HFF-Myc (cell line): ENCODE measurements around the gene AAMDC.
A peak's percentile ranks its signal among the peaks of the same experiment; 100 is the strongest.
"Not testable (repeated sequence)": the region's sequence is repeated elsewhere in the genome, so short reads cannot be mapped to it uniquely, and the experiment has no call there.

Source experiments
- DNase-seq: peaks from one replicate; pipeline ENCODE4 v3.0.0-alpha.2; 2011; ENCODE audit warnings: low read depth; ENCODE audit errors: extremely low read depth
- H3K4me3 ChIP-seq: replicated peaks from 2 replicates; pipeline ENCODE4 v1.5.1; 2011; ENCODE audit warnings: low read depth, mild to moderate bottlenecking, control low read depth, low read length
- TF ChIP-seq, protein P1 (sequence below): IDR thresholded peaks from 2 replicates; pipeline ENCODE4 v1.5.1; 2012; ENCODE audit warnings: mild to moderate bottlenecking, low read depth, low read length, control low read depth; ENCODE audit errors: missing control alignments

The AAMDC gene

GRCh38 chr11:77866336-77866735 is 45.4 kb downstream of the AAMDC start:
- TF ChIP-seq, protein P1, sequence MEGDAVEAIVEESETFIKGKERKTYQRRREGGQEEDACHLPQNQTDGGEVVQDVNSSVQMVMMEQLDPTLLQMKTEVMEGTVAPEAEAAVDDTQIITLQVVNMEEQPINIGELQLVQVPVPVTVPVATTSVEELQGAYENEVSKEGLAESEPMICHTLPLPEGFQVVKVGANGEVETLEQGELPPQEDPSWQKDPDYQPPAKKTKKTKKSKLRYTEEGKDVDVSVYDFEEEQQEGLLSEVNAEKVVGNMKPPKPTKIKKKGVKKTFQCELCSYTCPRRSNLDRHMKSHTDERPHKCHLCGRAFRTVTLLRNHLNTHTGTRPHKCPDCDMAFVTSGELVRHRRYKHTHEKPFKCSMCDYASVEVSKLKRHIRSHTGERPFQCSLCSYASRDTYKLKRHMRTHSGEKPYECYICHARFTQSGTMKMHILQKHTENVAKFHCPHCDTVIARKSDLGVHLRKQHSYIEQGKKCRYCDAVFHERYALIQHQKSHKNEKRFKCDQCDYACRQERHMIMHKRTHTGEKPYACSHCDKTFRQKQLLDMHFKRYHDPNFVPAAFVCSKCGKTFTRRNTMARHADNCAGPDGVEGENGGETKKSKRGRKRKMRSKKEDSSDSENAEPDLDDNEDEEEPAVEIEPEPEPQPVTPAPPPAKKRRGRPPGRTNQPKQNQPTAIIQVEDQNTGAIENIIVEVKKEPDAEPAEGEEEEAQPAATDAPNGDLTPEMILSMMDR, result no peak
- no peak overlapping the region for H3K4me3 ChIP-seq
- DNase-seq, result no peak

GRCh38 chr11:77868744-77869143 is 47.8 kb downstream of the AAMDC start:
- no peak for DNase-seq
- TF ChIP-seq, protein P1, result no peak
- H3K4me3 ChIP-seq, result no peak overlapping the region

GRCh38 chr11:77871855-77872254 is 50.9 kb downstream of the AAMDC start:
- TF ChIP-seq, protein P1, result no peak
- DNase-seq, result no peak
- H3K4me3 ChIP-seq, result no peak overlapping the region

DNA sequence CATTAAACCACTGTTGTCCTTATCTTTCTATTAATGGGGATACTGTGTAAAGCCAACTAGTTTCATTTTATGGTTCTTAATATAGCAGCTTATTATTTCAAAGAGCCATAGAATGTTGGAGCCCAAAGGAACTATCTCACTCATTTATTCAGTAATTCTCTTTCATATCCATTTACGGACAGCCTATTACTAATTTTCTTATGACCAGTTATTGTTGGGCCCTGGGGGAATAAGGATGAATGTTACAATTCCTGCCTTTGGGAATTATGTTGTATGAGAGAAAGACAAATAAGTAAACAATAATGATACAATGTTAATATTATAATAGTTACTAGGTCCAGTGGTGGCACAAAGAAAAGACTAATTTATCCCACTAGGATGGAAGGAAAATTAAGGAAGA is 52.4 kb downstream of the AAMDC start:
- H3K4me3 ChIP-seq, result no peak overlapping the region
- TF ChIP-seq, protein P1, result no peak
- no peak for DNase-seq

DNA sequence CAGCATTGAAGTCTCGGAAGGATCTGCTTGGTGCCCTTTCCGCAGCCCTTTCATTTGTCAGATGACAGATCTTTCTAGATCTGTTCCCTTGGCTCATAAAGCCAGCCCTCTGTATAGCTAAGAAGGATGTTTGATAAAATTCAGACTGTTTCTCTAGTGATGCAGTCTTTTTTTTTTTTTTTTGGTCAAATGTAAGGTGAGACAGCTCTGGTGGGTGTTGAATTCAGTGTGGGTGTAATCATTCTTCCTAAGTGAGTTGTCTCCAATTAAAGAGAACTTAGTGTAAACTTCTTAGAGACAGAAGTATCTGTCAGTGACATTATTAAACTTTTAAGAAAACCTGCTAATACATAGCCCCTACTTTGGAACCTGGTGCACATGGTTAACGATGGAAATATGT is 53.3 kb downstream of the AAMDC start:
- no peak overlapping the region for H3K4me3 ChIP-seq
- no peak for DNase-seq
- TF ChIP-seq, protein P1, result no peak

DNA sequence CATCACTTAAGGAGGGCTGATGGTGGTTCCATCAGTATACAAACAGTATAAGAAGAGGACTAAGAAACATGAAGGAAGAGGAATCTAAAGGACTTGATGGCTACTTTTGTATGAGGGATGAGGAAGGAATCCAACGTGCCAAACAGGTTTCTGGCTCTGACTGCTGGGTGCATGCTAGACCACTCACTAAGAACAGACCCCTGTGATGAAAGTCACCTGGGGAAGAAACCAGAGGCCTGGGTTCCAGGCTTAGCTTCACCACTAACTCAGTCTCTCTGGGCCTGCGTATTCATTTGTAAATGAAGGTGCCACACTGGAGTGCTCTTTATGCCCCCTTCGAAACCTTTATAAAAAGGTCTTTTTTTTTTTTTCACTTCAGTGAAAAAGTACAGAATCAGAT is 55.1 kb downstream of the AAMDC start:
- TF ChIP-seq, protein P1, result no peak
- no peak for DNase-seq
- no peak overlapping the region for H3K4me3 ChIP-seq

DNA sequence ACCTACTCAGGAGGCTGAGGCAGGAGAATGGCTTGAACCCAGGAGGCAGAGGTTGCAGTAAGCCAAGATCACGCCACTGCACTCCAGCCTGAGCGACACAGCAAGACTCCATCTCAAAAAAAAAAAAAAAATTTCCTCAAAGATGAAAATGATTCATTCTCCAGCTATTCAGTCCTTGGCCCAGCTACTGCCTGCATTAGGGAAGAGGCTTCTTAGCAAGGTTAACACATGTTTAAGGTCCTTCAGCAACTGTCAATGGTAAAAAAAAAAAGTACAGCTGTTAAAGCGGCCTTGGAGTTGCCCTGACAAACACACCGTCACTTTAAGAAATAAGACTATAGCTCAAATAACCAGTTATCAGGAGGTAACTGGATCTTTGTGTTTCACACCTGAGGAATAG is 57.3 kb downstream of the AAMDC start:
- H3K4me3 ChIP-seq, result not testable (repeated sequence)
- peak; percentile 71 for DNase-seq
